CD14-positive monocyte (primary cell): ENCODE results near the gene TAF12. TPM values are rescaled to one million over a fixed set of nuclear protein-coding genes. Genes with fewer than 3 reads are reported as not detected.

Experiments used
- DNase-seq, 3 donors: peaks; one replicate each; pipeline ENCODE4 v3.0.0-alpha.2; 2011 to 2022
- H2AFZ ChIP-seq: 2 replicates; pipeline ENCODE4 v1.6.0; 2012; ENCODE audit warnings: mild to moderate bottlenecking, low read depth, low read length, inconsistent platforms; ENCODE audit not compliant: insufficient read depth, poor library complexity, severe bottlenecking
- H3K27ac ChIP-seq, 2 donors: 1 replicate in 1 of 2; 2 replicates in 1 of 2; pipeline ENCODE4 v1.5.1; 2012 to 2013; ENCODE audit warnings: low read length in 2 of 2, control low read depth in 1 of 2, inconsistent platforms in 1 of 2, low read depth in 1 of 2, mild to moderate bottlenecking in 1 of 2
- H3K27me3 ChIP-seq, 2 donors: one replicate each; pipeline versions ENCODE4 v1.6.0 to v1.6.1; 2011 to 2013; ENCODE audit warnings: low read length in 2 of 2; ENCODE audit not compliant: control insufficient read depth in 2 of 2, insufficient read depth in 2 of 2
- H3K36me3 ChIP-seq, 2 donors: replicated peaks in 1 of 2; 1 replicate in 1 of 2; 2 replicates in 1 of 2; pipeline versions ENCODE4 v1.5.1 to v1.6.1; 2012 to 2013; ENCODE audit warnings: low read length in 2 of 2, control low read depth in 1 of 2, inconsistent platforms in 1 of 2, mild to moderate bottlenecking in 1 of 2; ENCODE audit not compliant: insufficient read depth in 2 of 2, control insufficient read depth in 1 of 2
- H3K4me1 ChIP-seq, 2 donors: 1 replicate in 1 of 2; 2 replicates in 1 of 2; pipeline versions ENCODE4 v1.5.1 to v1.6.1; 2012 to 2013; ENCODE audit warnings: low read length in 2 of 2, control low read depth in 1 of 2, inconsistent platforms in 1 of 2, mild to moderate bottlenecking in 1 of 2, moderate library complexity in 1 of 2; ENCODE audit not compliant: insufficient read depth in 2 of 2, control insufficient read depth in 1 of 2
- H3K4me2 ChIP-seq: replicated peaks from 2 replicates; pipeline ENCODE3; 2012; ENCODE audit warnings: low read length, moderate library complexity, mild to moderate bottlenecking; ENCODE audit not compliant: poor library complexity, severe bottlenecking; ENCODE audit errors: extremely low read depth
- H3K4me3 ChIP-seq, 3 experiments: fragments of 200-600 bp in 1 of 3; sonication (generic) in 1 of 3; replicated peaks in 1 of 3; 1 replicate in 2 of 3; 2 replicates in 1 of 3; pipeline ENCODE4 v1.5.1; 2011 to 2013; ENCODE audit warnings: low read length in 3 of 3, mild to moderate bottlenecking in 3 of 3, control low read depth in 2 of 3, low read depth in 2 of 3, inconsistent platforms in 1 of 3, moderate library complexity in 1 of 3
- H3K79me2 ChIP-seq: 2 replicates; pipeline ENCODE4 v1.6.0; 2012; ENCODE audit warnings: mild to moderate bottlenecking, control low read depth, inconsistent platforms, low read length, moderate library complexity; ENCODE audit not compliant: insufficient read depth
- H3K9ac ChIP-seq: 2 replicates; pipeline ENCODE4 v1.6.0; 2017; ENCODE audit warnings: low read length, mild to moderate bottlenecking; ENCODE audit not compliant: insufficient read depth, poor library complexity, severe bottlenecking
- H3K9me3 ChIP-seq, 2 donors: replicated peaks in 1 of 2; 1 replicate in 1 of 2; 2 replicates in 1 of 2; pipeline versions ENCODE4 v1.5.1 to v1.6.1; 2012 to 2013; ENCODE audit warnings: low read length in 2 of 2, control low read depth in 1 of 2; ENCODE audit not compliant: control insufficient read depth in 1 of 2, insufficient read depth in 1 of 2
- H4K20me1 ChIP-seq: 2 replicates; pipeline ENCODE4 v1.6.0; 2012; ENCODE audit warnings: mild to moderate bottlenecking, low read length, control low read depth, moderate library complexity; ENCODE audit not compliant: insufficient read depth
- H3K27ac Mint-ChIP-seq, 7 donors: one replicate each; pipeline ENCODE4 v1.8.0; 2020; ENCODE audit warnings: mild to moderate bottlenecking in 7 of 7, mixed read lengths in 7 of 7, moderate library complexity in 6 of 7, inconsistent platforms in 2 of 7
- H3K27me3 Mint-ChIP-seq, 3 donors: one replicate each; pipeline ENCODE4 v1.8.0; 2021 to 2022; ENCODE audit warnings: low read depth in 3 of 3, mild to moderate bottlenecking in 3 of 3, mixed read lengths in 3 of 3, moderate library complexity in 3 of 3, inconsistent platforms in 1 of 3
- H3K36me3 Mint-ChIP-seq, 2 donors: one replicate each; pipeline ENCODE4 v1.8.0; 2020; ENCODE audit warnings: mixed read lengths in 2 of 2, inconsistent platforms in 1 of 2, mild to moderate bottlenecking in 1 of 2
- H3K4me1 Mint-ChIP-seq: one replicate; pipeline ENCODE4 v1.8.0; 2020; ENCODE audit warnings: mild to moderate bottlenecking, mixed read lengths
- H3K4me3 Mint-ChIP-seq, 2 donors: one replicate each; pipeline ENCODE4 v1.8.0; 2020; ENCODE audit warnings: mild to moderate bottlenecking in 2 of 2, mixed read lengths in 2 of 2, moderate library complexity in 1 of 2
- H3K9me3 Mint-ChIP-seq, 7 donors: one replicate each; pipeline ENCODE4 v1.8.0; 2020 to 2022; ENCODE audit warnings: mixed read lengths in 7 of 7, mild to moderate bottlenecking in 6 of 7, moderate library complexity in 6 of 7, inconsistent platforms in 2 of 7
- CTCF ChIP-seq: fragments of 200-600 bp; IDR thresholded peaks from one replicate; pipeline ENCODE4 v1.8.0; 2022; ENCODE audit warnings: antibody characterized with exemption, mild to moderate bottlenecking
- WGBS: methylation state at CpG from one replicate; pipeline ENCODE4 v1.1.5; 2013; ENCODE audit warnings: missing lambda C conversion rate; ENCODE audit not compliant: insufficient coverage; 5-methylcytosine and 5-hydroxymethylcytosine counted together
- intact Hi-C, 2 donors: fragments of 100-400 bp; cut with micrococcal nuclease; formaldehyde crosslinking; loops; one replicate each; pipeline versions ENCODE4 v1.15.0 to v1.15.1; 2023
- polyA plus RNA-seq, 3 donors: library from polyadenylated mRNA; depleted of rRNA in 1 of 3; unstranded in 2 of 3; stranded (reverse) in 1 of 3; fragments of 300-500 nt in 2 of 3; fragments of >200 nt in 1 of 3; fragmentation: Illumina TruSeq in 2 of 3; gene quantifications; 1 replicate in 2 of 3; 2 replicates in 1 of 3; pipeline ENCODE4 v1.2.3, GENCODE V29; 2012 to 2021

Gene TAF12
- polyA plus RNA-seq, 3 donors = 36.7 to 53.7 (median 53.7) TPM

- peaks cover 3 to 5% of the 10 kb centered on the region in 2 donors for H3K36me3 Mint-ChIP-seq
- intact Hi-C loops = no loop called here
- no peaks in the 10 kb centered on the region for H3K4me1 ChIP-seq
Observed at GRCh38 chr1:28631713-28632112, 11.2 kb downstream of the TAF12 start.

GRCh38 chr1:28613175-28613574 is 29.7 kb downstream of the TAF12 start:
- Histone ChIP-seq H3K36me3 (peaks cover 69 to 91% of the 10 kb centered on the region in 2 donors), H3K79me2 (no peaks in the 10 kb centered on the region), H3K4me2 (no peak overlapping the region), H3K4me3 (no peak overlapping the region), H2AFZ (no peak overlapping the region), H3K9ac (no peak overlapping the region), H3K27me3 (no peaks in the 10 kb centered on the region), H3K4me1 (no peaks in the 10 kb centered on the region), H4K20me1 (no peaks in the 10 kb centered on the region), H3K27ac (no peak overlapping the region), H3K9me3 (no peaks in the 10 kb centered on the region)
- no peak for DNase-seq
- WGBS = 100% methylated on average over 4 of the region's 5 CpGs
- TF ChIP-seq CTCF = no peak
- Mint-ChIP-seq H3K9me3 (no peaks in the 10 kb centered on the region), H3K4me3 (no peak overlapping the region), H3K27ac (no peak overlapping the region), H3K27me3 (no peaks in the 10 kb centered on the region), H3K36me3 (peaks cover 51 to 82% of the 10 kb centered on the region in 2 donors), H3K4me1 (no peaks in the 10 kb centered on the region)
- intact Hi-C loops = no loop called here

More at GRCh38 chr1:28631713-28632112, 11.2 kb downstream of the TAF12 start:
- Histone ChIP-seq H4K20me1 (peaks cover 9% of the 10 kb centered on the region), H3K27ac (no peak overlapping the region), H3K27me3 (no peaks in the 10 kb centered on the region), H3K79me2 (peaks cover 16% of the 10 kb centered on the region), H3K9me3 (no peaks in the 10 kb centered on the region), H3K36me3 (no peaks in the 10 kb centered on the region), H3K4me3 (no peak overlapping the region), H2AFZ (no peak overlapping the region), H3K4me2 (no peak overlapping the region), H3K9ac (no peak overlapping the region)
- TF ChIP-seq CTCF = no peak
- Mint-ChIP-seq H3K4me1 (peaks cover 4% of the 10 kb centered on the region), H3K27me3 (no peaks in the 10 kb centered on the region), H3K27ac (no peak overlapping the region), H3K4me3 (no peak overlapping the region), H3K9me3 (peaks cover 0 to 2% (median 0%) of the 10 kb centered on the region in 7 donors)
- no CpG with 5 or more reads among the region's 1 CpG for WGBS
- no peak for DNase-seq
